Right atrium auricular region (tissue), 2 donors: ENCODE measurements around the gene NPHP3. TPM values are rescaled to one million over a fixed set of nuclear protein-coding genes. Genes with fewer than 3 reads are reported as not detected.

Experiments
- DNase-seq: peaks from one replicate; pipeline ENCODE4 v3.0.0-alpha.2; 2019; ENCODE audit warnings: low spot score
- H3K27ac ChIP-seq, 2 donors: fragments of 200-600 bp; sonication (generic); 1 replicate in 1 of 2; 2 replicates in 1 of 2; pipeline ENCODE4 v1.5.1; 2016 to 2019
- H3K27me3 ChIP-seq, 2 donors: fragments of 200-600 bp; sonication (generic); one replicate each; pipeline versions ENCODE4 v1.5.1 to v1.6.0; 2017 to 2019
- H3K36me3 ChIP-seq: fragments of 200-600 bp; sonication (generic); one replicate; pipeline ENCODE4 v1.5.1; 2016
- H3K4me1 ChIP-seq, 2 donors: fragments of 200-600 bp; sonication (generic); one replicate each; pipeline versions ENCODE4 v1.5.1 to v1.6.0; 2017 to 2019
- H3K4me3 ChIP-seq, 2 donors: fragments of 200-600 bp; sonication (generic); 1 replicate in 1 of 2; 2 replicates in 1 of 2; pipeline ENCODE4 v1.5.1; 2017 to 2019; ENCODE audit warnings: mild to moderate bottlenecking in 1 of 2, moderate library complexity in 1 of 2
- H3K9me3 ChIP-seq, 2 donors: fragments of 200-600 bp; sonication (generic); one replicate each; pipeline ENCODE4 v1.5.1; 2019
- total RNA-seq, 2 donors: library from RNA; depleted of rRNA; stranded (reverse); fragments of >200 nt; gene quantifications; one replicate each; pipeline ENCODE4 v1.1.0, GENCODE V29; 2016
- TF ChIP-seq, protein P1 (sequence below), 2 donors: fragments of 200-600 bp; sonication (generic); IDR thresholded peaks; one replicate each; pipeline ENCODE4 v1.5.1; 2019; ENCODE audit warnings: antibody characterized with exemption in 2 of 2

The NPHP3 gene
- total RNA-seq, 2 donors from 2014 or later: 12.2 to 15.3 TPM

DNA sequence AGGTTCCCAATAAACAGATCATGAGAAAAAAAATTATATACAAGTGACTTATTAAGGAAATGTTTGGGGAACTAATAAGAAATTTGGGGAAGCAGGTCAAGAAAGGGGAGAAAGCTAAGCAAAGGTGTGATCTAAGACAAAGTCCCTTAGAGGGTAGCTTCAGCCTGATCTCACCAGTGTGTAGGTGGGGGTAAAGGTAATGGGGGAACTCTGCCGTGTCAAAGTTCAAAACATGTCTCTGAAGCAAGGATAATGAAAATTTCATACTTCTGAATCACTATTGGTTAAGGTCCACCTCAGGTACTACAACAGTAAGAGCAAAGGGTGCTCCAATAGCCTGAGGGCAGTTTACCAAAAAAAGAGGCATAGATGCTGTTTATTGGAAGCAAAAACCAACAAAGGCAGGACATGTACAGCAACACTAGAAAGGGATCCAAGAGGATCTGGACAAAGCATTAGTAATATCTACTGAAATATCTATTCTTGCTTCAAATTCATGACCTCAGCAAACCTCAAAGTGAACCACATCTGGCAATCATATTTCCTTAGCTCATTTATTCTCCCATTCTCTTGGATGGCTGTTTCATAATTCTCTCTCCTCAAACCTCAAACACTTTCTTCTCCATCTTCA is 69.5 kb downstream of the NPHP3 start:
- H3K27ac ChIP-seq: no peak overlapping the region
- DNase-seq: no peak
- no peak overlapping the region for H3K4me3 ChIP-seq
- H3K36me3 ChIP-seq: no peaks in the 10 kb centered on the region
- H3K9me3 ChIP-seq: no peaks in the 10 kb centered on the region
- peaks cover 0 to 22% of the 10 kb centered on the region in 2 donors for H3K4me1 ChIP-seq
- H3K27me3 ChIP-seq: no peaks in the 10 kb centered on the region
- TF ChIP-seq, protein P1, sequence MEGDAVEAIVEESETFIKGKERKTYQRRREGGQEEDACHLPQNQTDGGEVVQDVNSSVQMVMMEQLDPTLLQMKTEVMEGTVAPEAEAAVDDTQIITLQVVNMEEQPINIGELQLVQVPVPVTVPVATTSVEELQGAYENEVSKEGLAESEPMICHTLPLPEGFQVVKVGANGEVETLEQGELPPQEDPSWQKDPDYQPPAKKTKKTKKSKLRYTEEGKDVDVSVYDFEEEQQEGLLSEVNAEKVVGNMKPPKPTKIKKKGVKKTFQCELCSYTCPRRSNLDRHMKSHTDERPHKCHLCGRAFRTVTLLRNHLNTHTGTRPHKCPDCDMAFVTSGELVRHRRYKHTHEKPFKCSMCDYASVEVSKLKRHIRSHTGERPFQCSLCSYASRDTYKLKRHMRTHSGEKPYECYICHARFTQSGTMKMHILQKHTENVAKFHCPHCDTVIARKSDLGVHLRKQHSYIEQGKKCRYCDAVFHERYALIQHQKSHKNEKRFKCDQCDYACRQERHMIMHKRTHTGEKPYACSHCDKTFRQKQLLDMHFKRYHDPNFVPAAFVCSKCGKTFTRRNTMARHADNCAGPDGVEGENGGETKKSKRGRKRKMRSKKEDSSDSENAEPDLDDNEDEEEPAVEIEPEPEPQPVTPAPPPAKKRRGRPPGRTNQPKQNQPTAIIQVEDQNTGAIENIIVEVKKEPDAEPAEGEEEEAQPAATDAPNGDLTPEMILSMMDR (IDR thresholded peaks at IDR 0.05): no peak

DNA sequence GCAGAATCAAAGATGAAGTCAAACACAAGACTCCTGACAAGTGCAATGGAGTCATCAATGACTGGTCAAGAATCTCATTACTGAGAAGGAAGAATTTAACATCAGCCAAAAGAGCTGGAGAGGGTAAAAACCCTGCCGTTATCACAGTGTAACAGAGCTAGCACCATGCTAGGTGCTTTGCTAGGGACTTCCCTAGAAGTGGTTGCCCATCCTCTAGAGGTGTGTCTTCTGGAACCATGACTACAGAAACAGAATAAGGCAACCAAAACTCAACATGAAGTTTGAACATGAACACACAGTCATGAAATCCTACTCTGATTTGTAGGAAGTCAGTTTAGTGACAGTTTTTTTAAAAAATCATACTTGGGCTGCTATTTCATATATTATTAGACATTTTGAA is 72.1 kb downstream of the NPHP3 start:
- no peaks in the 10 kb centered on the region for H3K36me3 ChIP-seq
- H3K27ac ChIP-seq: no peak overlapping the region
- DNase-seq: no peak
- H3K4me3 ChIP-seq: no peak overlapping the region
- TF ChIP-seq, protein P1 (IDR thresholded peaks at IDR 0.05): no peak
- no peaks in the 10 kb centered on the region for H3K27me3 ChIP-seq
- no peaks in the 10 kb centered on the region for H3K9me3 ChIP-seq
- H3K4me1 ChIP-seq: peaks cover 0 to 17% of the 10 kb centered on the region in 2 donors

DNA sequence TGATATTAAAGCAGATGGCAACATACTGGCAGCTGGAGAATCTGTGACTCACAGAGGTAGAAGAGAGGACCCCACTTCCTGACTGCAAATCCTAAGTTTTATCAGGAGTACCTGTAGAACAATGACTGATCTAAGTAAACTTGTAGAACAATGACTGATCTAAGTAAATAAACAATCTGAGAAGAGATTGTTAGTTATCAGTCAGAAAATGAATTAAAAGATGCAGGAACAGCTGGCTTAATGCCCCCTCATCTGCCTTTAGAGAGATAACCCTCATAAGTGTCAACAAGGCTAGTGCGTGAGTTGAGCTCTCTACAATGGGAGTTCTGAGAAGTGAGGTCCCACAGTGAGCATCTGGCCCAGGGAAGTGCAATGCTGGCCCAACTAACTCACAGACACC is 77.2 kb downstream of the NPHP3 start:
- TF ChIP-seq, protein P1 (IDR thresholded peaks at IDR 0.05): no peak
- Histone ChIP-seq H3K27me3 (no peaks in the 10 kb centered on the region), H3K4me3 (no peak overlapping the region), H3K9me3 (no peaks in the 10 kb centered on the region), H3K4me1 (no peaks in the 10 kb centered on the region), H3K27ac (no peak overlapping the region), H3K36me3 (no peaks in the 10 kb centered on the region)
- no peak for DNase-seq

DNA sequence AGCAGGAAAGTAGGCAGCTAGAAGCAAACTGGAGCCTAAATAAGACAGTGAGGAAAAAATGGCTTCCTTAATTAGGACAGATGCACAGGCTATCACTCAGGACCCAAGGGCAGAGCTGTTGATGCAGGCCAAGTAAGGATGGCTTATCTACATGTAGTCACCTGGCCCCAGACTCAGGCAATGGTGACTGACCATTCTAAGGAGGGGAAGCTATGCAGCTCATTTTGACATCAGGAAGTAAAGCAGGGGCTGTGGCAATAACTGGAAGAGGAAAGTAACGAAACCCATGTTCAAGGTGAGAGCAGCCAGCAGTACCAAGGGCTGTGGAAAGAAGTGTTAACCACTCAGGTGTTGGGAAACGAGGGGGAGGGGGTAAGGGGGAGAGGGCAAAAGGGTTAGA is 78.8 kb downstream of the NPHP3 start:
- no peak for DNase-seq
- Histone ChIP-seq H3K4me1 (no peaks in the 10 kb centered on the region), H3K27ac (no peak overlapping the region), H3K27me3 (no peaks in the 10 kb centered on the region), H3K9me3 (no peaks in the 10 kb centered on the region), H3K36me3 (peaks cover 12% of the 10 kb centered on the region), H3K4me3 (no peak overlapping the region)
- TF ChIP-seq, protein P1 (IDR thresholded peaks at IDR 0.05): no peak

DNA sequence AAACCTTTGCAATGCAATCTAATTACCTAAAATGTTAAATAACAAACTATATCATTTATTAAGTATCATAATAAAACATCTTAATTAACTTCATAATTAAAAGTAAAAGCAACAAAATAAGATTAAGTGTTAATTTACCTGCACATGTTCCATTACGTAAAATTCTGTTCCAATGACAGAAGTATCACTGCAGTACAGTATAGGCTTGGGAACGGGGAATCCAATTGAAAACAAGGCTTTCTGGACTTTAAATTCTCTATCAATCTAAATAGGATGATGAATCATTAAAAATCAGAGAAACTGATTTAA is 79.7 kb downstream of the NPHP3 start:
- Histone ChIP-seq H3K27ac (no peak overlapping the region), H3K9me3 (no peaks in the 10 kb centered on the region), H3K27me3 (no peaks in the 10 kb centered on the region), H3K4me3 (no peak overlapping the region), H3K36me3 (peaks cover 12% of the 10 kb centered on the region), H3K4me1 (no peaks in the 10 kb centered on the region)
- TF ChIP-seq, protein P1 (IDR thresholded peaks at IDR 0.05): peak in 1 of 2 donors; percentile 16
- no peak for DNase-seq
